H1 (cell line): ENCODE results near the gene ARF6. TPM values are rescaled to one million over a fixed set of nuclear protein-coding genes. Genes with fewer than 3 reads are reported as not detected.

Source experiments
- CTCF ChIA-PET: fragments of 300-600 bp; sonication (Branson Sonifier 250); formaldehyde crosslinking; loops from one replicate; lab custom pipeline; 2021; ENCODE audit not compliant: partially characterized antibody; lab: Charles Lee
- POLR2A ChIA-PET: fragments of 300-600 bp; sonication (Branson Sonifier 250); formaldehyde crosslinking; loops from one replicate; lab custom pipeline; 2021; ENCODE audit warnings: inconsistent platforms; ENCODE audit not compliant: partially characterized antibody; lab: Charles Lee
- DNase-seq, 2 experiments: peaks; one replicate each; pipeline versions ENCODE4 v3.0.0 to v3.0.0-alpha.2; 2010 to 2022; ENCODE audit warnings: low spot score in 2 of 2, low read depth in 1 of 2, mixed read lengths in 1 of 2
- FAIRE-seq: peaks from 2 replicates; lab custom pipeline; 2011; peaks lifted over from hg19 to GRCh38; lab: Jason Lieb, UNC
- H2AFZ ChIP-seq: 2 replicates; pipeline ENCODE4 v1.8.1; 2012; ENCODE audit warnings: low read length, inconsistent platforms
- H2AK5ac ChIP-seq: 2 replicates; pipeline ENCODE4 v1.6.1; 2013; ENCODE audit warnings: low read depth, low read length
- H2BK120ac ChIP-seq: replicated peaks from 2 replicates; pipeline ENCODE3; 2013; ENCODE audit warnings: low read depth, low read length, inconsistent platforms
- H2BK12ac ChIP-seq: 2 replicates; pipeline ENCODE4 v1.6.1; 2013; ENCODE audit warnings: low read depth, low read length
- H2BK15ac ChIP-seq: 2 replicates; pipeline ENCODE4 v1.6.1; 2013; ENCODE audit warnings: low read length
- H2BK20ac ChIP-seq: 2 replicates; pipeline ENCODE4 v1.6.1; 2013; ENCODE audit warnings: low read length
- H2BK5ac ChIP-seq: 2 replicates; pipeline ENCODE4 v1.6.1; 2013; ENCODE audit warnings: low read depth, low read length
- H3K14ac ChIP-seq: 2 replicates; pipeline ENCODE4 v1.6.1; 2013; ENCODE audit warnings: inconsistent platforms; ENCODE audit not compliant: insufficient read length
- H3K18ac ChIP-seq: 2 replicates; pipeline ENCODE4 v1.6.1; 2013; ENCODE audit warnings: low read length; ENCODE audit errors: extremely low read depth
- H3K23ac ChIP-seq: 2 replicates; pipeline ENCODE4 v1.6.1; 2013; ENCODE audit warnings: inconsistent platforms; ENCODE audit not compliant: insufficient read length
- H3K23me2 ChIP-seq: 2 replicates; pipeline ENCODE4 v1.6.1; 2013; ENCODE audit warnings: low read depth, low read length
- H3K27ac ChIP-seq: 2 replicates; pipeline ENCODE4 v1.6.1; 2011; ENCODE audit warnings: low read depth, low read length, inconsistent platforms
- H3K27me3 ChIP-seq, 4 experiments: replicated peaks in 1 of 4; 1 replicate in 1 of 4; 2 replicates in 3 of 4; pipeline versions ENCODE4 v1.6.1 to v1.8.1; 2011 to 2013; ENCODE audit warnings: low read length in 3 of 4, mild to moderate bottlenecking in 3 of 4, inconsistent platforms in 2 of 4, mixed read lengths in 2 of 4, moderate library complexity in 1 of 4; ENCODE audit not compliant: control insufficient read depth in 3 of 4, insufficient read depth in 3 of 4; ENCODE audit errors: extremely low read depth in 1 of 4
- H3K36me3 ChIP-seq, 4 experiments: 2 replicates each; pipeline versions ENCODE4 v1.6.1 to v1.8.1; 2011 to 2013; ENCODE audit warnings: mild to moderate bottlenecking in 4 of 4, low read length in 3 of 4, moderate library complexity in 2 of 4, control low read depth in 1 of 4, inconsistent platforms in 1 of 4; ENCODE audit not compliant: insufficient read depth in 4 of 4, control insufficient read depth in 2 of 4
- H3K4ac ChIP-seq: replicated peaks from 2 replicates; pipeline ENCODE3; 2013; ENCODE audit warnings: low read length, low read depth, mixed read lengths, inconsistent platforms; ENCODE audit not compliant: insufficient read length
- H3K4me1 ChIP-seq, 4 experiments: replicated peaks in 1 of 4; 1 replicate in 1 of 4; 2 replicates in 3 of 4; pipeline versions ENCODE4 v1.6.1 to v1.8.1; 2011 to 2013; ENCODE audit warnings: low read length in 3 of 4, inconsistent platforms in 2 of 4, mixed read lengths in 1 of 4; ENCODE audit not compliant: insufficient read depth in 4 of 4, control insufficient read depth in 3 of 4
- H3K4me2 ChIP-seq, 2 experiments: 2 replicates each; pipeline versions ENCODE4 v1.6.1 to v1.8.1; 2011 to 2013; ENCODE audit warnings: low read depth in 2 of 2, low read length in 2 of 2, control low read depth in 1 of 2, inconsistent platforms in 1 of 2, mild to moderate bottlenecking in 1 of 2; ENCODE audit not compliant: insufficient read depth in 1 of 2
- H3K4me3 ChIP-seq, 4 experiments: fragments of 200-600, 300-600 bp in 1 of 4; sonication (generic), shearing (Covaris generic), sonication (Bioruptor Twin) in 1 of 4; 2 replicates each; pipeline versions ENCODE4 v1.5.1 to v1.8.1; 2011 to 2016; ENCODE audit warnings: low read length in 4 of 4, low read depth in 3 of 4, control low read depth in 2 of 4, inconsistent platforms in 2 of 4, mild to moderate bottlenecking in 2 of 4, mixed read lengths in 1 of 4, moderate library complexity in 1 of 4; ENCODE audit not compliant: insufficient read depth in 2 of 4; ENCODE audit errors: extremely low read depth in 1 of 4
- H3K56ac ChIP-seq: replicated peaks from 2 replicates; pipeline ENCODE3; 2013; ENCODE audit warnings: low read depth, mild to moderate bottlenecking, mixed read lengths, low read length, inconsistent platforms; ENCODE audit not compliant: insufficient read length
- H3K79me1 ChIP-seq: 2 replicates; pipeline ENCODE4 v1.6.1; 2013; ENCODE audit warnings: low read depth, low read length, control low read depth
- H3K79me2 ChIP-seq, 2 experiments: 2 replicates each; pipeline versions ENCODE4 v1.6.1 to v1.8.1; 2012 to 2013; ENCODE audit warnings: low read length in 2 of 2, mild to moderate bottlenecking in 2 of 2, inconsistent platforms in 1 of 2; ENCODE audit not compliant: insufficient read depth in 2 of 2, control insufficient read depth in 1 of 2
- H3K9ac ChIP-seq, 4 experiments: replicated peaks in 1 of 4; 1 replicate in 1 of 4; 2 replicates in 3 of 4; pipeline versions ENCODE4 v1.6.1 to v1.8.1; 2011 to 2013; ENCODE audit warnings: low read depth in 3 of 4, low read length in 3 of 4, control low read depth in 2 of 4, mild to moderate bottlenecking in 2 of 4, moderate library complexity in 2 of 4, inconsistent platforms in 1 of 4; ENCODE audit errors: extremely low read depth in 1 of 4
- H3K9me3 ChIP-seq, 2 experiments: 2 replicates each; pipeline versions ENCODE4 v1.6.1 to v1.8.1; 2012 to 2013; ENCODE audit warnings: mild to moderate bottlenecking in 2 of 2, moderate library complexity in 2 of 2, control low read depth in 1 of 2, inconsistent platforms in 1 of 2, low read depth in 1 of 2, low read length in 1 of 2, mixed read lengths in 1 of 2; ENCODE audit not compliant: insufficient read depth in 2 of 2
- H4K20me1 ChIP-seq, 2 experiments: replicated peaks in 1 of 2; 2 replicates each; pipeline versions ENCODE3 to v1.8.1; 2011 to 2013; ENCODE audit warnings: inconsistent platforms in 2 of 2, low read length in 2 of 2, mild to moderate bottlenecking in 1 of 2; ENCODE audit not compliant: insufficient read depth in 2 of 2, control insufficient read depth in 1 of 2
- H4K5ac ChIP-seq: 2 replicates; pipeline ENCODE4 v1.6.1; 2013; ENCODE audit warnings: low read length, low read depth, mixed read lengths, inconsistent platforms; ENCODE audit not compliant: insufficient read length
- H4K8ac ChIP-seq: 2 replicates; pipeline ENCODE4 v1.8.0; 2013; ENCODE audit warnings: mild to moderate bottlenecking, moderate library complexity, low read length, inconsistent platforms; ENCODE audit not compliant: insufficient read depth; ENCODE audit errors: extremely low read depth
- H4K91ac ChIP-seq: replicated peaks from 2 replicates; pipeline ENCODE3; 2013; ENCODE audit warnings: low read length, mixed read lengths, inconsistent platforms; ENCODE audit not compliant: insufficient read length
- ATF3 ChIP-seq: IDR thresholded peaks from 2 replicates; pipeline ENCODE4 v1.6.1; 2011; ENCODE audit warnings: low read depth, mild to moderate bottlenecking, low read length; ENCODE audit not compliant: insufficient read depth
- CBX5 ChIP-seq: fragments of 300-800, 300-1000 bp; sonication (generic); IDR thresholded peaks from 2 replicates; pipeline ENCODE4 v1.7.1; 2016; ENCODE audit warnings: antibody characterized with exemption, low read length, low read depth
- EGR1 ChIP-seq: IDR thresholded peaks from 2 replicates; pipeline ENCODE4 v1.6.1; 2011; ENCODE audit warnings: low read depth, low read length, borderline replicate concordance
- EP300 ChIP-seq, 2 experiments: IDR thresholded peaks; 1 replicate in 1 of 2; 2 replicates in 1 of 2; pipeline ENCODE4 v1.6.1; 2011 to 2012; ENCODE audit warnings: low read depth in 2 of 2, low read length in 2 of 2, mild to moderate bottlenecking in 2 of 2, borderline replicate concordance in 1 of 2, inconsistent platforms in 1 of 2, moderate library complexity in 1 of 2
- FOSL1 ChIP-seq: IDR thresholded peaks from 2 replicates; pipeline ENCODE4 v1.6.1; 2011; ENCODE audit warnings: mild to moderate bottlenecking, low read depth, low read length, moderate library complexity; ENCODE audit not compliant: insufficient read depth
- HDAC6 ChIP-seq: IDR thresholded peaks from one replicate; pipeline ENCODE4 v1.7.1; 2012; ENCODE audit warnings: low read depth, mild to moderate bottlenecking, inconsistent platforms, low read length, moderate library complexity
- KDM1A ChIP-seq: fragments of 200-600, 300-600 bp; sonication (generic); IDR thresholded peaks from 2 replicates; pipeline ENCODE4 v1.7.1; 2016; ENCODE audit warnings: mild to moderate bottlenecking, low read length, borderline replicate concordance
- TAF7 ChIP-seq: optimal IDR thresholded peaks from 2 replicates; pipeline ENCODE3; 2011; ENCODE audit warnings: low read depth, mild to moderate bottlenecking, inconsistent platforms, low read length, moderate library complexity, borderline replicate concordance
- WGBS, 2 experiments: shearing (Covaris generic) in 1 of 2; methylation state at CpG; one replicate each; pipeline versions ENCODE4 v1.1.6 to v1.1.7; 2013 to 2015; ENCODE audit warnings: low lambda C conversion rate in 2 of 2, mixed read lengths in 2 of 2, inconsistent platforms in 1 of 2, low coverage in 1 of 2, missing lambda C conversion rate in 1 of 2; ENCODE audit not compliant: insufficient replicate concordance in 2 of 2, insufficient coverage in 1 of 2, insufficient read length in 1 of 2; ENCODE audit errors: extremely low coverage in 1 of 2, missing lambda C conversion rate in 1 of 2; 5-methylcytosine and 5-hydroxymethylcytosine counted together
- polyA plus RNA-seq, 7 experiments: library from polyadenylated mRNA; depleted of rRNA in 3 of 7; stranded (reverse) in 5 of 7; unstranded in 2 of 7; fragments of >200 nt in 5 of 7; fragments of 200-250 nt in 2 of 7; gene quantifications; 1 replicate in 5 of 7; 2 replicates in 1 of 7; 4 replicates in 1 of 7; pipeline versions ENCODE4 v1.2.1 to v1.2.3, GENCODE V29; 2011 to 2013; ENCODE audit warnings: missing spikeins in 2 of 7, mixed read lengths in 2 of 7
- total RNA-seq: library from RNA; stranded (reverse); fragmentation: NEBNext Ultra II Directional; extraction: Animal tissue kit (Norgen Biotek cat#: 25700); gene quantifications from 2 replicates; pipeline ENCODE4 v1.2.1, GENCODE V29; 2021

The ARF6 gene
- total and polyA plus RNA-seq, 2 of the 8 experiments (the other 6 are each of a cell fraction or from before 2014, with no cell fraction given) = 17.2 to 56.7 TPM

- CTCF ChIA-PET = interaction anchor here (0.6 to 2.1 kb wide), 4 partner anchors 10 to 56 kb away, joined by 3 to 5 read pairs (median 4); no protein-coding TSS in a partner anchor
- DNase-seq = no peak
- POLR2A ChIA-PET = interaction anchor here (1.0 kb wide), 1 partner anchor 14 kb away, joined by 3 read pairs; no protein-coding TSS in a partner anchor
Measured at GRCh38 chr14:49905989-49906388, 13.1 kb downstream of the ARF6 start.

More at GRCh38 chr14:49905989-49906388, 13.1 kb downstream of the ARF6 start:
- Histone ChIP-seq H2AK5ac (no peak overlapping the region), H3K36me3 (no peaks in the 10 kb centered on the region), H3K79me2 (no peaks in the 10 kb centered on the region), H3K4me3 (no peak overlapping the region), H2BK5ac (no peak overlapping the region), H4K8ac (no peak overlapping the region), H3K9ac (no peak overlapping the region), H3K9me3 (no peaks in the 10 kb centered on the region), H2BK20ac (no peak overlapping the region), H3K4me2 (no peak overlapping the region), H3K27ac (no peak overlapping the region), H2AFZ (no peak overlapping the region), H3K18ac (no peak overlapping the region), H4K91ac (no peak overlapping the region), H3K23me2 (no peaks in the 10 kb centered on the region), H4K5ac (no peak overlapping the region), H3K27me3 (no peaks in the 10 kb centered on the region), H3K4me1 (no peaks in the 10 kb centered on the region), H3K56ac (no peak overlapping the region), H4K20me1 (no peaks in the 10 kb centered on the region), H3K79me1 (no peaks in the 10 kb centered on the region), H3K23ac (no peak overlapping the region), H2BK120ac (no peak overlapping the region), H3K4ac (no peak overlapping the region), H2BK15ac (no peak overlapping the region), H3K14ac (no peak overlapping the region), H2BK12ac (no peak overlapping the region)
- 88% methylated on average over 7 of the region's 7 CpGs; no CpG with 5 or more reads in 1 of the 2 experiments for WGBS, 2 experiments
- FAIRE-seq = no peak
- TF ChIP-seq CBX5 = no peak
- TF ChIP-seq ATF3 = no peak
- no peak for TF ChIP-seq EGR1
- TF ChIP-seq FOSL1 = no peak
- no peak for TF ChIP-seq TAF7
- no peak for TF ChIP-seq HDAC6
- no peak for TF ChIP-seq KDM1A
- TF ChIP-seq EP300 (IDR thresholded peaks at IDR 0.05; ENCODE audit: borderline replicate concordance in 1 of 2, low read depth in 2 of 2, low read length in 2 of 2) = no peak
